H1 (cell line): ENCODE measurements around the gene CGB5. TPM values are rescaled to one million over a fixed set of nuclear protein-coding genes. Genes with fewer than 3 reads are reported as not detected.

Experiments
- CREB1 ChIP-seq: IDR thresholded peaks from 2 replicates; pipeline ENCODE4 v1.6.1; 2012; ENCODE audit warnings: inconsistent platforms
- EZH2 ChIP-seq: fragments of 200-600 bp; sonication (generic); IDR thresholded peaks from 2 replicates; pipeline ENCODE4 v1.7.1; 2012; ENCODE audit warnings: low read depth, mild to moderate bottlenecking, moderate library complexity, low read length, inconsistent platforms; ENCODE audit not compliant: severe bottlenecking
- KDM4A ChIP-seq: IDR thresholded peaks from one replicate; pipeline ENCODE4 v1.7.1; 2012; ENCODE audit warnings: low read depth, mild to moderate bottlenecking, moderate library complexity, low read length, inconsistent platforms; ENCODE audit not compliant: severe bottlenecking
- TEAD4 ChIP-seq: IDR thresholded peaks from 2 replicates; pipeline ENCODE4 v1.6.1; 2012; ENCODE audit warnings: low read depth, low read length, inconsistent platforms, mixed read lengths
- polyA plus RNA-seq, 7 experiments: library from polyadenylated mRNA; depleted of rRNA in 3 of 7; stranded (reverse) in 5 of 7; unstranded in 2 of 7; fragments of >200 nt in 5 of 7; fragments of 200-250 nt in 2 of 7; gene quantifications; 1 replicate in 5 of 7; 2 replicates in 1 of 7; 4 replicates in 1 of 7; pipeline versions ENCODE4 v1.2.1 to v1.2.3, GENCODE V29; 2011 to 2013; ENCODE audit warnings: missing spikeins in 2 of 7, mixed read lengths in 2 of 7
- total RNA-seq: library from RNA; stranded (reverse); fragmentation: NEBNext Ultra II Directional; extraction: Animal tissue kit (Norgen Biotek cat#: 25700); gene quantifications from 2 replicates; pipeline ENCODE4 v1.2.1, GENCODE V29; 2021

CGB5 gene
- total and polyA plus RNA-seq, 2 of the 8 experiments (the other 6 are each of a cell fraction or from before 2014, with no cell fraction given) = 0.63 to 0.68 TPM

- TF ChIP-seq KDM4A (peak; percentile 70), CREB1 (0 out of 2 replicates have a peak, but pooled peaks have one; percentile 22), TEAD4 (no peak), EZH2 (peak; percentile 76)
- TF ChIP-seq, all 59 proteins: peak for 8
Measured at GRCh38 chr19:49056101-49056901, 12.7 kb downstream of the CGB5 start (continued).
